SIG-M5 treated with dmso at 0.1 percent for 504 hours (cell line): ENCODE measurements around the gene ADA.

ENCODE experiments used
- DNase-seq: peaks from one replicate; lab custom pipeline; 2025; ENCODE audit not compliant: unreplicated experiment; lab: John Stamatoyannopoulos, UW

ADA gene

DNA sequence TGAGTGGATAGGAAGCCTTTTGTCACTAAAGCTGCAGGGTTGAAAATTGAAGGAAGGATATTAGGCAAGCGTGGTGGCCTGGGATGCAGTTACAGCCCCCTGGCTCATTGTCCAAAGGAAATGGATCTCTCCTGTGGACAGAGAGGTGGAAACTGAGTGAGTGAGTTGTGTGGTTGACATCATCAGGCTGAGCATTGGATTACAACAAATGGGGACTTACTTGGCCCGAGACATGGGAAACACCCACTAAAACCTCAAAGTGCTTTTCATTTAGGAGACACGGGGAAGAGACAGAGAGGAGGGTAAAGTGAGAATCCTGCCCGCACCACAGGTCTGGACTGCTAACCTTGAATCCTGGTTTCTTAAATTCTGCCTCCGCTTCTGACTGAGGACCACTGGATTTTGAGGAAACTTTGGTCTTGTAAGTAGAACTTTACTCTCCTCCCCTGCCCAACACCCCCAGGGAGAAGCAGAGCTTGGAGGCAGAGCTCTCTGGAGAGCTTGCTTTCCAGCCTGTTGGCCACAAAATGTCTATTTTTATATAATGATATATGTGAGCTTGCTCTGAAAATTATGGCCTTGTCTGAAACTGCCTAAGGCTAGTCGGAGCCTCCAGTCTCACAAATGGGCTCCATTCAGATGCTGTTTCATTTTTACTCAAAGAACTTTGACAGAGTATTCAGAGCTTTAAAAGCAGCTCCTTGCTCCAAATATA lies 69.0 kb downstream of the ADA start, which contains the start of gene PKIG:
TSS of gene PKIG (plus strand) at position 269 of the 715 bp plus-strand sequence. CDS start 31,978 bp downstream, outside the sequence.
- DNase-seq = no peak

DNA sequence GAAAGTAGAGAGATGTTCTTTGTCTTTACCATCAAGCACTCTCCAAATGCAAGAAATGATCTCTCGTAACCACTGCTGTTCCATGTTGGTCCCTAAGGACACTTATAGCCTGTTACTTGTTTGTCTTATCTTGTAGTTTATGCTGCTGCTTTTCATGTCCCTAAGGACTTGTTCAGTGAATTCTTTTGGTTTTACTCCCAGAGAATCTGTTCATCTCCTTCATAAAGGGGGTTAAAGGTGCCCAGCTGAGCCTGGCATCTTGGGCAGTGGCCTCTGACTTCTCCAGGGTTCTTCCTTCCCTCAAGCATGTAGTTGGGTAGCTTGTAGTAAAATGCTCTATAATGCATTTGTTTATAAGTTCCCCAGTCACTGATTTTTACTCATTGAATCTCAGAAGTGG lies 70.0 kb downstream of the ADA start:
- no peak for DNase-seq

DNA sequence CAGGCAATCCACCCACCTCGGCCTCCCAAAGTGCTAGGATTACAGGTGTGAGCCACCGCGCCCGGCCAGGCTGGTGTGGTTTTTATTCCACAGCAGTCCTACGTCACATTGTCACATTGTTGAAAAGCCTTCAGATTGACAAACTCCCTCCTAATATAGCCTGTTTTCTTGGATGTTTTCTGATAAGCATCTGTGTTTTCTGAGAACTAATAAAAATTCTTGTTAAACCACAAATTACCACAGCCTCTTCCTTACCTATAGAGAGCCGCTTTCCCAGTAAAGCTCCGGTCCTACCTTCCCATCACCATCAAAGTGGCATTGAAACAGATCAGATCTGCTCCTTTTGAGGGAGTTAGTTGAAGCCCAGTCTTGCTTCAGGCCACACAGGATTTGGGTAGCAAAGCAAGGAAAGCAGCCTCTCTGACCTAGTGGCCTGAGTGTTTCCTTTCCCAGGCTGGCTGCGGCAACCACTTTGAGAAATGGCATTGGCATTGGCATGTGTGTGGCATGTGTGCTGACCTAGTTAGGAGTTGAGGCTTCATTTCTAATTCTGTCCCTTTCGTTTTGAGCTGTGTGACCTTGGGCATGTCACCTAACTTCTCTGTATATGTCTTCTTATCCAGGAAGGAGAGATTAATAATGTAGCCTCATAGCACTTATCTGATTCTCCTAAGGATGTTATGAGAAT lies 70.8 kb downstream of the ADA start:
- no peak for DNase-seq

DNA sequence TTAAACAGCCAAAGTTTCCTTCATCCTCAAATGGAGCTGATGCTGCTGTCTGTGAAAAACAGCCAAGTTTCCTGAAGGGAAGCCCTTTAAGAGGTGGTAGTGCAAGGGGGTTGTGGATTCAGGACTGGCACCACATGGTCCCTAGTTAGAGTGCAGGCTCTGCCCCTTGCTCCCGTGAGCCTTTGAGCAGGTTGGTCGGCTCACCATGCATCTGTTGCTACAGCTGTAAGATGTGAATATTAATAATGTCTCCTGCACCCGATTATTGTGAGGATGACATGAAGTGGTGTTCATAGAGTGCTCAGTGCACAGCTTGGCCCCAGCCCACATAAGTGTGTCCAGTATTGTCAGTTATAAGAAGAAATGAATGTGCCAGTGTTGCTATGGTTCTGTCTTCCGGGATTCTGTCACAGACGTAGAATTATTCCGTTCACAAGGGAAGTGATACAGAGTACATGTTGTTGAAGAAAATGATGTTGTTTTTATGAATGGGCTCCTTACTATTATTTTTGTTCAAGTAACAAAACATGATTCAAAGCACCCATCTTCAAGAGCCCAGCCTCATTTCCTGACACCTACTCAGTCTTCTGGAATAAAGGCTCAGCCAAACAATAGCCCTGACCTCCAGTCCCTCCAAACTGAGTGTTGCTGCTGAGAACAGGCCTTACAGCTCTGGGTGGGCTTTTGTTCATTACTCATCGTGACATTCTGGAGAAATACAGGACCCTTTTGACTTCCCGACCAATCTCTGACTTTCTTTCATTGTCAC lies 72.0 kb downstream of the ADA start:
- no peak for DNase-seq

DNA sequence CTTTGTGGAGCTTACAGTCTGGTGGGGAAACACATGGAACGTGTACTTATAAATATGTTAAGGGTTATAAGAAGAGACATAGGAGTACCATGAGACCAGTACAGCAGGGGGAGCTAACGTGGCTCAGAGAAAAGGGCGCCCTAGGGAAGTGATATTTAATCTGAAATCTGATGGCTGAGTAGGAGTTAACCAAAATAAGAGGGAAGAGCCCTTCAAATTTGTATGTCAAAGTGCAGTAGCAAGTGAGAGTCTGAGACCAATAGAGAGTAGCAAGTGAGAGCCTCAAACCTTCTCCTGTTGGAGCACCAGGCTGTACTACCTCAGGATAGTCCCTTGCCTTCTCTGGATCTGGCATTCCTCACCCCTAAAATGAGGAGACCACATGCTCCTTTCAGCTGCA lies 75.2 kb downstream of the ADA start:
- peak; percentile 82 for DNase-seq

DNA sequence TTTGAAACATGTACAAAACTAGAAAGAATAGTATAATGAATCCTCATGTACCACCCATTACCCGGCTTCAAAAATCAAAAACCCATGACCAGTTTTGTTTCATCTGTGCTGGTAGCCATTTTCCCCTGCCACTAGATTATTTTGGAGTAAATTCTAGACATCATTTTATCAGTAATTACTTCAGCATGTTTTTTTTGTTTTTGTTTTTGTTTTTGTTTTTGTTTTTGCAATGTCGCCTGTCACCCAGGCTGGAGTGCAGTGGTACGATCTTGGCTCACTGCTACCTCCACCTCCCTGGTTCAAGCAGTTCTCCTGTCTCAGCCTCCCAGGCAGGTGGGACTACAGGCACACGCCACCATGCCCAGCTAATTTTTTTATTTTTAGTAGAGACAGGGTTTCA lies 77.1 kb downstream of the ADA start:
- DNase-seq = no peak

DNA sequence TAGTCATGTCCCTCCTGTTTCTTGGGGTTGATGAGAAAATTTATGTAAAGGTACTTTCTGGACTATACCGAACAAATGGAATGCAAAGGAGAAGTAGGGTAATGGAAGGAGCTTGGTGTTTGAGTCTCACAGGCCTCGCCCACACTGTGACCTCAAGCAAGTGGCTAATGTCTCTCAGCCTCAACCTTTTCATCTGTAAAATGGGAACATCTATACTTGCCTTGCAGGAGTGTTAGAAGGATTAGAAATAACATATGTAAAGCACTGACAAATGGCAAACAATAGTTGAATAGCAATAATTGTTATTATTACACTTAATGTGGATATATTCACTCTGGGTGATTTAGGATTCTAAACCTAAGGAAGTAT lies 78.0 kb downstream of the ADA start:
- no peak for DNase-seq

DNA sequence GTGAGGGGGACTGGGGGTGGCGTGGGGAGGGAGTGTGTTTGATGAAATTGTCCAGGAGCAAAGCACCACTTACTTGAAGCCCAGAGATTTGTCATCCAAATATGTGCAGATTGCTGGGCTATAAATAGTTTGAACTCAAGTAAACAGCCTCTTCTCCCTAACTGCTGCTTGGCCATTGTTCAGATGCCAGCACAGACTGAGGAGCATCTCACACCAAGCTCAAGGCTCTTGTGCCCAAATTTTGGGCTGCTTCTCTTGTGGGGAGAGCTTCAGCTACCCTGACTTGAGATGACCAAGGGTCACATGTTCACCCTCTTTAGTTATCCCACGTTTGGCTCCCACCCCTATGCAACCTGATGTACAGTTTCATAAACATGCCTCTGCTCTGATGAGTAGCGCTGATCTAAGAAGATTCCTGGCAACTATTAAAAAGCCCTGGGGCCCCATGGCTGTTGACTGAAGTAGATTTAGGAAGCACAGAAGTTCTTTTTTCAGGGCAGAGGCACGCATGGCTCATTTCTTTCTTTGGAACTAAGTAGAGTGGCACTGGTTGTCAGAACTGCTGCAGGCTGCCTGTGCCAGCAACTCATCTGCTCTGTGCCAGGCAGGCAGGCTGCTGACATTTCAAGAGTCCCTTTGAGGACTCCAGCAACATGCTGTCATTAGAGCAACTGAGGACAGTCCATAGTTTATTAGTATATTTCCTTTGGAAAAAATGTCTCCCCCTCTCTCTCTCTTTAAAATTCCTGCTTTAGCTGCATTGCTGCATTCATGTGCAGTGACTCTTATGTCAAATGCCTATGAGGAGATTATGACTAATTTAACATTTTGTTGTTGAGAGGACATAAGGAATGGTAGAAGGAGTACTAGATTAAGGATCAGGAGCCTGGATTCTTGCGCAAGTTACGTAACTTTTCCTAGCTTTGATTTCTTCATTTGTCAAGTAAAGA lies 78.7 kb downstream of the ADA start:
- DNase-seq = no peak

DNA sequence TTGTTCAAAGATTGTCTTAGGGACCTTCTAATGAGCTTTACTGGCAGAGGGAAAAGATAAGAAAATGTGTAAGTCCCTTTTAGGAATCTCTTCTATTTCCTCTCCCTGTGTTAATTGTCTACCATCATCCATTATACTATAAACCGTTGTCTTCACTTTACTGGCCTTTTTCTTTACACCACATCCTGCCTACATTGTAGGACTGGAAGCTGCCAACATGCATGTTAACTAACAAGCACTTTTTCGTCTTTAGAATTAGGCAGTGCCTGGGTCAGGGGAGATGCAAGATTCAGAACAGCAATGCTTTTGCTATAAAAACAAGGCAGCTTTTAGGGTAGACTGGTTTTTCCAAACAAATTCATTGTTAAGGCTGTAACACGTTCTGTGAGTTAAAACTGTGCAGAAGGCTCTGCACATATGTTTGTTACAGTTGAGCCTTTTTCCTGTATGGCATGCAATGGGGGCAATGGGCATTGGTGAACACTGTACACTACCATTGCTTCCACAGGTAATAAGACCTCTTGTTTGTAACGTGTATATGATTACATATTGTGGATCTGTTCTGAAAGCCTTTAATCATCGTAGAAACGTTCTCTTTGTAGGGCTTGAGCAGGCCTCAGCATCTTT lies 80.0 kb downstream of the ADA start:
- no peak for DNase-seq

DNA sequence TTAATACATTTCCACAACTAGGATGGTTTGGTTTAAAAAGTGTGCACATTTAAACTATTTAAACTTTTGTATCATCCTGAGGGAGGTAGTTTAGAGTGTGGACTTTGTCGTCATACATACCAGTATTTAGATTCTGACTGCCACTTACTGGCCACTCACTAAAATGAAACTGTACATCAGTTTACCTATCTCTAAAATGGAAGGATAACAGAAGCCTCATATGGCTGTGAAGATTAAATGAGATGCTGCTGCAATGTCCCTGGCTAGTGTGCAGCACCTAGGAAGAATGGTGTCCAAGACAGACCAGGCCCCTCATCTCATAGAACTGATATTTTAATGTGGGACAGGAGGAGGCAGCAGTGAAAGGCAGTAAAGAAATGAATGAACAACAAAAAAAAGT lies 81.1 kb downstream of the ADA start:
- no peak for DNase-seq
